Measurements from ENCODE around the gene RAMACL. TPM values are rescaled to one million over a fixed set of nuclear protein-coding genes. Genes with fewer than 3 reads are reported as not detected.

The RAMACL gene
- total RNA-seq, 120 experiments from 2014 or later = 1.7 to 13.4 (median 7.1) TPM

Other genes starting within 250 kb of the RAMACL start
- 10 to 100 TPM; 32.7 to 79.7 (median 45.4) TPM for gene SFT2D1, start 244.1 kb downstream of the RAMACL start, total RNA-seq
- 100 to 1,000 TPM in 23 of 120 experiments, 10 to 100 TPM in 97; 59.1 to 146 (median 85.0) TPM for gene MPC1, start 203.7 kb downstream of the RAMACL start, total RNA-seq
- gene RPS6KA2, start 40.6 kb upstream of the RAMACL start, total RNA-seq = 100 to 1,000 TPM in 27 of 120 experiments, 10 to 100 TPM in 93; 66.5 to 123 (median 91.5) TPM